GM12878 (cell line): ENCODE measurements around the gene FGF12.

Experiments
- BRCA1 ChIP-seq: IDR thresholded peaks from 2 replicates; pipeline ENCODE4 v1.6.1; 2011; ENCODE audit warnings: low read depth, low read length, improper control_type of control experiment
- FOXK2 ChIP-seq: fragments of 450-650 bp; IDR thresholded peaks from 2 replicates; pipeline ENCODE4 v1.6.1; 2017; ENCODE audit warnings: mild to moderate bottlenecking, moderate library complexity
- NFYA ChIP-seq: IDR thresholded peaks from 2 replicates; pipeline ENCODE4 v1.6.1; 2011; ENCODE audit warnings: low read depth, mild to moderate bottlenecking, low read length, improper control_type of control experiment, borderline replicate concordance
- POLR2A ChIP-seq: IDR thresholded peaks from 2 replicates; pipeline ENCODE4 v1.6.1; 2011; ENCODE audit warnings: low read depth, mild to moderate bottlenecking, low read length
- POLR2AphosphoS2 ChIP-seq: IDR thresholded peaks from 2 replicates; pipeline ENCODE4 v1.6.1; 2011; ENCODE audit warnings: low read depth, mild to moderate bottlenecking, low read length, improper control_type of control experiment, moderate library complexity
- ZZZ3 ChIP-seq: IDR thresholded peaks from 2 replicates; pipeline ENCODE4 v1.6.1; 2011; ENCODE audit warnings: low read depth; ENCODE audit not compliant: control insufficient read depth, insufficient read length
- TF ChIP-seq, protein P1 (sequence below), 3 experiments: IDR thresholded peaks in 2 of 3; conservative IDR thresholded peaks in 1 of 3; 2 replicates each; pipeline ENCODE4 v1.5.1; 2011; ENCODE audit warnings: low read depth in 3 of 3, low read length in 3 of 3, mild to moderate bottlenecking in 3 of 3, control low read depth in 2 of 3, moderate library complexity in 2 of 3, inconsistent platforms in 1 of 3, mixed read lengths in 1 of 3; ENCODE audit not compliant: control insufficient read depth in 2 of 3, insufficient read depth in 1 of 3; ENCODE audit errors: extremely low read depth in 1 of 3
- TF ChIP-seq, protein P2 (sequence below): fragments of 450-650 bp; IDR thresholded peaks from 2 replicates; pipeline ENCODE4 v1.6.1; 2017; ENCODE audit warnings: antibody characterized with exemption, mild to moderate bottlenecking, moderate library complexity

- TF ChIP-seq ZZZ3 (no peak), POLR2A (no peak), FOXK2 (no peak), NFYA (no peak), BRCA1 (no peak), POLR2AphosphoS2 (no peak)
- TF ChIP-seq, protein P1, sequence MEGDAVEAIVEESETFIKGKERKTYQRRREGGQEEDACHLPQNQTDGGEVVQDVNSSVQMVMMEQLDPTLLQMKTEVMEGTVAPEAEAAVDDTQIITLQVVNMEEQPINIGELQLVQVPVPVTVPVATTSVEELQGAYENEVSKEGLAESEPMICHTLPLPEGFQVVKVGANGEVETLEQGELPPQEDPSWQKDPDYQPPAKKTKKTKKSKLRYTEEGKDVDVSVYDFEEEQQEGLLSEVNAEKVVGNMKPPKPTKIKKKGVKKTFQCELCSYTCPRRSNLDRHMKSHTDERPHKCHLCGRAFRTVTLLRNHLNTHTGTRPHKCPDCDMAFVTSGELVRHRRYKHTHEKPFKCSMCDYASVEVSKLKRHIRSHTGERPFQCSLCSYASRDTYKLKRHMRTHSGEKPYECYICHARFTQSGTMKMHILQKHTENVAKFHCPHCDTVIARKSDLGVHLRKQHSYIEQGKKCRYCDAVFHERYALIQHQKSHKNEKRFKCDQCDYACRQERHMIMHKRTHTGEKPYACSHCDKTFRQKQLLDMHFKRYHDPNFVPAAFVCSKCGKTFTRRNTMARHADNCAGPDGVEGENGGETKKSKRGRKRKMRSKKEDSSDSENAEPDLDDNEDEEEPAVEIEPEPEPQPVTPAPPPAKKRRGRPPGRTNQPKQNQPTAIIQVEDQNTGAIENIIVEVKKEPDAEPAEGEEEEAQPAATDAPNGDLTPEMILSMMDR (IDR thresholded peaks at IDR 0.05 in 2 of 3, conservative IDR thresholded peaks at IDR 0.05 in 1 of 3; ENCODE audit: control insufficient read depth in 2 of 3, extremely low read depth in 1 of 3, insufficient read depth in 1 of 3, low read depth in 3 of 3, low read length in 3 of 3) = no peak
- TF ChIP-seq, protein P2, sequence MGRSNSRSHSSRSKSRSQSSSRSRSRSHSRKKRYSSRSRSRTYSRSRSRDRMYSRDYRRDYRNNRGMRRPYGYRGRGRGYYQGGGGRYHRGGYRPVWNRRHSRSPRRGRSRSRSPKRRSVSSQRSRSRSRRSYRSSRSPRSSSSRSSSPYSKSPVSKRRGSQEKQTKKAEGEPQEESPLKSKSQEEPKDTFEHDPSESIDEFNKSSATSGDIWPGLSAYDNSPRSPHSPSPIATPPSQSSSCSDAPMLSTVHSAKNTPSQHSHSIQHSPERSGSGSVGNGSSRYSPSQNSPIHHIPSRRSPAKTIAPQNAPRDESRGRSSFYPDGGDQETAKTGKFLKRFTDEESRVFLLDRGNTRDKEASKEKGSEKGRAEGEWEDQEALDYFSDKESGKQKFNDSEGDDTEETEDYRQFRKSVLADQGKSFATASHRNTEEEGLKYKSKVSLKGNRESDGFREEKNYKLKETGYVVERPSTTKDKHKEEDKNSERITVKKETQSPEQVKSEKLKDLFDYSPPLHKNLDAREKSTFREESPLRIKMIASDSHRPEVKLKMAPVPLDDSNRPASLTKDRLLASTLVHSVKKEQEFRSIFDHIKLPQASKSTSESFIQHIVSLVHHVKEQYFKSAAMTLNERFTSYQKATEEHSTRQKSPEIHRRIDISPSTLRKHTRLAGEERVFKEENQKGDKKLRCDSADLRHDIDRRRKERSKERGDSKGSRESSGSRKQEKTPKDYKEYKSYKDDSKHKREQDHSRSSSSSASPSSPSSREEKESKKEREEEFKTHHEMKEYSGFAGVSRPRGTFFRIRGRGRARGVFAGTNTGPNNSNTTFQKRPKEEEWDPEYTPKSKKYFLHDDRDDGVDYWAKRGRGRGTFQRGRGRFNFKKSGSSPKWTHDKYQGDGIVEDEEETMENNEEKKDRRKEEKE = no peak
Observed at GRCh38 chr3:192578729-192579128, 148.6 kb downstream of the FGF12 start.
